H9 (cell line): Measurements from ENCODE around the gene SEC23B. TPM values are rescaled to one million over a fixed set of nuclear protein-coding genes. Genes with fewer than 3 reads are reported as not detected.

Source experiments
- DNase-seq: peaks from one replicate; pipeline ENCODE4 v3.0.0-alpha.2; 2017
- H2AFZ ChIP-seq: one replicate; pipeline ENCODE4 v1.6.1; 2013; ENCODE audit warnings: mild to moderate bottlenecking, low read length, control low read depth, moderate library complexity
- H2AK5ac ChIP-seq: 2 replicates; pipeline ENCODE4 v1.6.1; 2013; ENCODE audit warnings: low read length, control low read depth, mixed read lengths; ENCODE audit not compliant: insufficient read length
- H2BK120ac ChIP-seq: one replicate; pipeline ENCODE4 v1.6.1; 2013; ENCODE audit warnings: low read depth, mild to moderate bottlenecking, low read length, control low read depth, inconsistent platforms; ENCODE audit not compliant: poor library complexity, severe bottlenecking
- H2BK12ac ChIP-seq: 2 replicates; pipeline ENCODE4 v1.6.1; 2013; ENCODE audit warnings: low read length, control low read depth, mixed read lengths, low read depth; ENCODE audit not compliant: insufficient read length
- H2BK15ac ChIP-seq: 2 replicates; pipeline ENCODE4 v1.6.1; 2013; ENCODE audit warnings: low read depth, low read length, control low read depth
- H2BK20ac ChIP-seq: one replicate; pipeline ENCODE4 v1.6.1; 2013; ENCODE audit warnings: low read depth, mild to moderate bottlenecking, low read length, control low read depth, inconsistent platforms; ENCODE audit not compliant: poor library complexity, severe bottlenecking
- H2BK5ac ChIP-seq: 2 replicates; pipeline ENCODE4 v1.6.1; 2013; ENCODE audit warnings: low read length, control low read depth, mixed read lengths; ENCODE audit not compliant: insufficient read length
- H3K14ac ChIP-seq: 2 replicates; pipeline ENCODE4 v1.6.1; 2013; ENCODE audit warnings: low read length, control low read depth; ENCODE audit not compliant: insufficient read depth
- H3K18ac ChIP-seq: 2 replicates; pipeline ENCODE4 v1.6.1; 2013; ENCODE audit warnings: low read depth, mild to moderate bottlenecking, mixed read lengths, low read length, control low read depth; ENCODE audit not compliant: insufficient read length
- H3K23ac ChIP-seq: 2 replicates; pipeline ENCODE4 v1.6.1; 2013; ENCODE audit warnings: low read length, control low read depth, mixed read lengths, low read depth; ENCODE audit not compliant: insufficient read length
- H3K23me2 ChIP-seq: 2 replicates; pipeline ENCODE4 v1.6.1; 2013; ENCODE audit warnings: low read depth, mild to moderate bottlenecking, mixed read lengths, low read length, control low read depth; ENCODE audit not compliant: insufficient read length, poor library complexity, severe bottlenecking
- H3K27ac ChIP-seq: 2 replicates; pipeline ENCODE4 v1.5.1; 2013; ENCODE audit warnings: low read length, control low read depth, mixed read lengths, low read depth; ENCODE audit not compliant: insufficient read length
- H3K27me3 ChIP-seq: 2 replicates; pipeline ENCODE4 v1.6.1; 2013; ENCODE audit warnings: low read length, control low read depth, inconsistent platforms; ENCODE audit not compliant: insufficient read depth
- H3K4ac ChIP-seq: 2 replicates; pipeline ENCODE4 v1.6.1; 2013; ENCODE audit warnings: low read depth, mild to moderate bottlenecking, control low read depth, inconsistent platforms, low read length, moderate library complexity
- H3K4me1 ChIP-seq: 2 replicates; pipeline ENCODE4 v1.6.1; 2013; ENCODE audit warnings: low read length, control low read depth, inconsistent platforms; ENCODE audit not compliant: insufficient read depth
- H3K4me2 ChIP-seq: 2 replicates; pipeline ENCODE4 v1.6.1; 2013; ENCODE audit warnings: low read length, control low read depth, mixed read lengths; ENCODE audit not compliant: insufficient read length, insufficient read depth
- H3K56ac ChIP-seq: 2 replicates; pipeline ENCODE4 v1.6.1; 2013; ENCODE audit warnings: low read depth, mild to moderate bottlenecking, mixed read lengths, low read length, control low read depth; ENCODE audit not compliant: insufficient read length
- H3K79me1 ChIP-seq: 2 replicates; pipeline ENCODE4 v1.6.1; 2013; ENCODE audit warnings: low read depth, mild to moderate bottlenecking, moderate library complexity, low read length, control low read depth, inconsistent platforms; ENCODE audit not compliant: insufficient read depth, poor library complexity, severe bottlenecking
- H3K79me2 ChIP-seq: 2 replicates; pipeline ENCODE4 v1.6.1; 2013; ENCODE audit warnings: low read length, control low read depth, inconsistent platforms; ENCODE audit not compliant: insufficient read depth
- H3K9ac ChIP-seq: 2 replicates; pipeline ENCODE4 v1.6.1; 2013; ENCODE audit warnings: low read length, control low read depth, mixed read lengths; ENCODE audit not compliant: insufficient read length; ENCODE audit errors: extremely low read depth
- H3K9me3 ChIP-seq: one replicate; pipeline ENCODE4 v1.6.1; 2013; ENCODE audit warnings: low read depth, low read length, inconsistent platforms; ENCODE audit not compliant: control insufficient read depth
- H3T11ph ChIP-seq: one replicate; pipeline ENCODE4 v1.6.1; 2013; ENCODE audit warnings: mild to moderate bottlenecking, low read length, control low read depth, inconsistent platforms
- H4K20me1 ChIP-seq: one replicate; pipeline ENCODE4 v1.6.1; 2013; ENCODE audit not compliant: control insufficient read depth, insufficient read length, insufficient read depth
- H4K5ac ChIP-seq: 2 replicates; pipeline ENCODE4 v1.6.1; 2013; ENCODE audit warnings: low read depth, mild to moderate bottlenecking, mixed read lengths, low read length, control low read depth; ENCODE audit not compliant: insufficient read length
- H4K8ac ChIP-seq: replicated peaks from 2 replicates; pipeline ENCODE4 v1.6.1; 2013; ENCODE audit warnings: low read length, control low read depth, mixed read lengths, low read depth; ENCODE audit not compliant: insufficient read length
- H4K91ac ChIP-seq: 2 replicates; pipeline ENCODE4 v1.6.1; 2013; ENCODE audit warnings: low read depth, mild to moderate bottlenecking, moderate library complexity, mixed read lengths, low read length, control low read depth; ENCODE audit not compliant: insufficient read length
- H3K27ac Mint-ChIP-seq, 3 experiments: 2 replicates in 2 of 3; 3 replicates in 1 of 3; pipeline ENCODE4 v1.8.0; 2020 to 2021; ENCODE audit warnings: mixed read lengths in 3 of 3, mild to moderate bottlenecking in 1 of 3, moderate library complexity in 1 of 3
- H3K27me3 Mint-ChIP-seq: 2 replicates; pipeline ENCODE4 v1.8.0; 2021; ENCODE audit warnings: low read depth, mild to moderate bottlenecking, moderate library complexity, mixed read lengths
- H3K36me3 Mint-ChIP-seq, 3 experiments: 2 replicates in 2 of 3; 3 replicates in 1 of 3; pipeline ENCODE4 v1.8.0; 2020 to 2021; ENCODE audit warnings: low read depth in 3 of 3, mixed read lengths in 3 of 3; ENCODE audit not compliant: insufficient read depth in 1 of 3
- H3K4me1 Mint-ChIP-seq, 2 experiments: 2 replicates each; pipeline ENCODE4 v1.8.0; 2020; ENCODE audit warnings: mixed read lengths in 2 of 2
- H3K4me3 Mint-ChIP-seq, 2 experiments: 2 replicates in 1 of 2; 3 replicates in 1 of 2; pipeline ENCODE4 v1.8.0; 2020 to 2021; ENCODE audit warnings: mild to moderate bottlenecking in 2 of 2, mixed read lengths in 2 of 2, moderate library complexity in 1 of 2
- H3K9me3 Mint-ChIP-seq, 2 experiments: 2 replicates in 1 of 2; 3 replicates in 1 of 2; pipeline ENCODE4 v1.8.0; 2020; ENCODE audit warnings: mild to moderate bottlenecking in 2 of 2, mixed read lengths in 2 of 2, moderate library complexity in 1 of 2
- WGBS: extraction: QIAGEN DNeasy Blood & Tissue Kit; methylation state at CpG from one replicate; pipeline ENCODE4 v1.1.7; 2013; ENCODE audit warnings: missing lambda C conversion rate, low lambda C conversion rate, mixed read lengths; ENCODE audit not compliant: insufficient read length; ENCODE audit errors: extremely low coverage; 5-methylcytosine and 5-hydroxymethylcytosine counted together
- total RNA-seq: library from RNA; stranded (reverse); gene quantifications from 2 replicates; pipeline ENCODE4 v1.2.1, GENCODE V29; 2021
- TF ChIP-seq, protein P1 (sequence below): fragments of 200-600 bp; sonication (generic); conservative IDR thresholded peaks from 3 replicates; pipeline ENCODE4 v1.8.0; 2021; ENCODE audit warnings: antibody characterized with exemption, mild to moderate bottlenecking

SEC23B gene
- total RNA-seq, 1 experiment from 2014 or later = 65.9 TPM

DNA sequence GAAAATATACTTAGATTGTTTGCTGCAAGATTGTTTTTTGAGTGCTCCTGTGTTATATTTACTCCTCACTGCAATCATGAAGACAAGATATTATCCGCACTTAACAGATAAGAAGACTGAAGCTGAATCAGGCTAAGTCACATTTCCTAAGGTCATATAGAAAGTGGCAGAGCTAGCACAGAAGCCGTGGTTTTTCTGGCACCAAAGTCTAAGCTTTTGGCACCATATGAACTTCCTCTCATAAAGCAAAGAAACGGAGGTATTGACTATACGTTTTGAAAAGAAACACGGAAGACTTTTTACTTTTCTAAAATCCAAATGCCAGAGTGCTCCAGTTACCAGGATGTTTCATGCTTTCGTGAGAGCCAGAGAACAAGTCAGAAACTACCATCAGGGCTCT is 70.8 kb downstream of the SEC23B start:
- no peak overlapping the region for H3K4me2 ChIP-seq
- H2AK5ac ChIP-seq = no peak overlapping the region
- Mint-ChIP-seq H3K9me3 (no peaks in the 10 kb centered on the region), H3K4me3 (no peak overlapping the region), H3K4me1 (0 out of 4 replicates have a peak, but pooled peaks cover 0 to 2% of the 10 kb centered on the region in 2 experiments), H3K27ac (no peak overlapping the region), H3K27me3 (no peaks in the 10 kb centered on the region; the same call in 1 of the 2 replicates), H3K36me3 (no peaks in the 10 kb centered on the region)
- H3K9me3 ChIP-seq = no peaks in the 10 kb centered on the region
- no peak overlapping the region for H4K8ac ChIP-seq
- H2AFZ ChIP-seq = no peak overlapping the region
- TF ChIP-seq, protein P1, sequence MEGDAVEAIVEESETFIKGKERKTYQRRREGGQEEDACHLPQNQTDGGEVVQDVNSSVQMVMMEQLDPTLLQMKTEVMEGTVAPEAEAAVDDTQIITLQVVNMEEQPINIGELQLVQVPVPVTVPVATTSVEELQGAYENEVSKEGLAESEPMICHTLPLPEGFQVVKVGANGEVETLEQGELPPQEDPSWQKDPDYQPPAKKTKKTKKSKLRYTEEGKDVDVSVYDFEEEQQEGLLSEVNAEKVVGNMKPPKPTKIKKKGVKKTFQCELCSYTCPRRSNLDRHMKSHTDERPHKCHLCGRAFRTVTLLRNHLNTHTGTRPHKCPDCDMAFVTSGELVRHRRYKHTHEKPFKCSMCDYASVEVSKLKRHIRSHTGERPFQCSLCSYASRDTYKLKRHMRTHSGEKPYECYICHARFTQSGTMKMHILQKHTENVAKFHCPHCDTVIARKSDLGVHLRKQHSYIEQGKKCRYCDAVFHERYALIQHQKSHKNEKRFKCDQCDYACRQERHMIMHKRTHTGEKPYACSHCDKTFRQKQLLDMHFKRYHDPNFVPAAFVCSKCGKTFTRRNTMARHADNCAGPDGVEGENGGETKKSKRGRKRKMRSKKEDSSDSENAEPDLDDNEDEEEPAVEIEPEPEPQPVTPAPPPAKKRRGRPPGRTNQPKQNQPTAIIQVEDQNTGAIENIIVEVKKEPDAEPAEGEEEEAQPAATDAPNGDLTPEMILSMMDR = no peak
- H3K9ac ChIP-seq = no peak overlapping the region
- no peak for DNase-seq
- no CpG with 5 or more reads among the region's 6 CpGs for WGBS
- H4K5ac ChIP-seq = no peak overlapping the region
- H2BK5ac ChIP-seq = no peak overlapping the region
- H4K91ac ChIP-seq = no peak overlapping the region
- H3K23me2 ChIP-seq = no peaks in the 10 kb centered on the region
- no peak overlapping the region for H2BK120ac ChIP-seq
- H3T11ph ChIP-seq = no peak overlapping the region
- no peak overlapping the region for H3K4ac ChIP-seq
- H3K56ac ChIP-seq = no peak overlapping the region
- no peak overlapping the region for H3K23ac ChIP-seq
- H3K27ac ChIP-seq = no peak overlapping the region
- H3K79me2 ChIP-seq = no peaks in the 10 kb centered on the region
- H3K79me1 ChIP-seq = no peaks in the 10 kb centered on the region
- H3K27me3 ChIP-seq = no peaks in the 10 kb centered on the region
- H2BK12ac ChIP-seq = no peak overlapping the region
- no peak overlapping the region for H2BK15ac ChIP-seq
- H2BK20ac ChIP-seq = no peak overlapping the region
- no peaks in the 10 kb centered on the region for H4K20me1 ChIP-seq
- no peak overlapping the region for H3K14ac ChIP-seq
- no peak overlapping the region for H3K18ac ChIP-seq
- H3K4me1 ChIP-seq = no peaks in the 10 kb centered on the region
